Panc1 (cell line): ENCODE data around the gene CDC37L1.

Experiments used
- CTCF ChIP-seq: fragments of 450-650 bp; IDR thresholded peaks from 2 replicates; pipeline ENCODE4 v1.5.1; 2017; ENCODE audit warnings: mild to moderate bottlenecking
- SIN3A ChIP-seq: IDR thresholded peaks from 2 replicates; pipeline ENCODE4 v1.6.1; 2012; ENCODE audit warnings: low read depth, mild to moderate bottlenecking, low read length, moderate library complexity, borderline replicate concordance; ENCODE audit not compliant: insufficient read depth

GRCh38 chr9:4700932-4701331, 21.6 kb downstream of the CDC37L1 start:
- TF ChIP-seq CTCF, result no peak
- TF ChIP-seq SIN3A, result no peak
